ENCODE measurements around the gene ENTPD5.

ENTPD5 gene

GRCh38 chr14:74029136-74029535, 10.0 kb upstream of the ENTPD5 start:
- Histone ChIP-seq H3K27me3 (ENCODE audit: insufficient read depth, poor library complexity, severe bottlenecking) (no peaks in the 10 kb centered on the region), H3K27ac (replicated peaks) (no peak overlapping the region), H3K4me3 (replicated peaks; ENCODE audit: insufficient read depth, low read length) (no peak overlapping the region)
- TF ChIP-seq CTCF (IDR thresholded peaks at IDR 0.05; ENCODE audit: insufficient read depth, low read length) (no peak), REST (IDR thresholded peaks at IDR 0.05; ENCODE audit: insufficient replicate concordance, low read depth) (no peak), SPI1 (IDR thresholded peaks at IDR 0.05; ENCODE audit: borderline replicate concordance, low read depth) (no peak), GABPA (IDR thresholded peaks at IDR 0.05; ENCODE audit: low read depth) (no peak), POLR2AphosphoS5 (IDR thresholded peaks at IDR 0.05; ENCODE audit: low read depth) (no peak)
- DNase-seq (ENCODE audit: low read depth in 1 of 2, low spot score in 1 of 2), result no peak

GRCh38 chr14:74022346-74022745, 3.3 kb upstream of the ENTPD5 start:
- no peaks in the 10 kb centered on the region for H3K27me3 ChIP-seq (ENCODE audit: insufficient read depth, poor library complexity, severe bottlenecking)
- TF ChIP-seq REST (IDR thresholded peaks at IDR 0.05; ENCODE audit: insufficient replicate concordance, low read depth), result no peak
- no peak for TF ChIP-seq SPI1 (IDR thresholded peaks at IDR 0.05; ENCODE audit: borderline replicate concordance, low read depth)
- TF ChIP-seq POLR2AphosphoS5 (IDR thresholded peaks at IDR 0.05; ENCODE audit: low read depth), result no peak
- TF ChIP-seq GABPA (IDR thresholded peaks at IDR 0.05; ENCODE audit: low read depth), result no peak
- no peak for TF ChIP-seq CTCF (IDR thresholded peaks at IDR 0.05; ENCODE audit: insufficient read depth, low read length)
- no peak overlapping the region for H3K27ac ChIP-seq (replicated peaks)
- no peak overlapping the region for H3K4me3 ChIP-seq (replicated peaks; ENCODE audit: insufficient read depth, low read length)
- DNase-seq (ENCODE audit: low read depth in 1 of 2, low spot score in 1 of 2), result no peak

- H3K4me3 ChIP-seq (replicated peaks; ENCODE audit: insufficient read depth, low read length), result peak overlapping the region; percentile 66
- no peak for TF ChIP-seq CTCF (IDR thresholded peaks at IDR 0.05; ENCODE audit: insufficient read depth, low read length)
- TF ChIP-seq REST (IDR thresholded peaks at IDR 0.05; ENCODE audit: insufficient replicate concordance, low read depth), result no peak
- TF ChIP-seq SPI1 (IDR thresholded peaks at IDR 0.05; ENCODE audit: borderline replicate concordance, low read depth), result no peak
- no peak for TF ChIP-seq GABPA (IDR thresholded peaks at IDR 0.05; ENCODE audit: low read depth)
- H3K27ac ChIP-seq (replicated peaks), result 0 out of 2 replicates have a peak overlapping the region, but pooled peaks have one; percentile 38
- H3K27me3 ChIP-seq (ENCODE audit: insufficient read depth, poor library complexity, severe bottlenecking), result no peaks in the 10 kb centered on the region
- no peak for DNase-seq (ENCODE audit: low read depth in 1 of 2, low spot score in 1 of 2)
Measured at GRCh38 chr14:74019408-74020137, 485 bp upstream of the ENTPD5 start.
